GM12878 (cell line): ENCODE measurements around the gene NOC4L. TPM values are rescaled to one million over a fixed set of nuclear protein-coding genes. Genes with fewer than 3 reads are reported as not detected.

Source experiments
- ATAC-seq: fragments of 200-7000 bp; cut with Tn5 transposase; 3 replicates; pipeline ENCODE4 v1.9.1; 2020; ENCODE audit warnings: mild to moderate bottlenecking, moderate library complexity
- BruUV-seq: library from RNA; stranded (reverse); fragments of 400-500 nt; replicated peaks from 2 replicates; lab custom pipeline; 2021; lab: Mats Ljungman, UMichigan
- CTCF ChIA-PET: fragments of 300-600 bp; sonication (Branson Sonifier 250); formaldehyde crosslinking; extraction: SDS; loops from one replicate; lab custom pipeline; 2021; ENCODE audit warnings: inconsistent platforms; lab: Yijun Ruan, JAX
- POLR2A ChIA-PET: fragments of 350-600 bp; formaldehyde crosslinking; extraction: SDS; loops from one replicate; lab custom pipeline; 2021; ENCODE audit warnings: inconsistent platforms; lab: Charles Lee
- RAD21 ChIA-PET: fragments of 300-600 bp; sonication (Branson Sonifier 250); formaldehyde crosslinking; loops from one replicate; lab custom pipeline; 2023; ENCODE audit warnings: antibody characterized with exemption; ENCODE audit not compliant: unreplicated experiment; lab: Charles Lee
- SMC1A ChIA-PET: fragments of 300-600 bp; sonication (Branson Sonifier 250); formaldehyde crosslinking; loops from one replicate; lab custom pipeline; 2023; ENCODE audit not compliant: unreplicated experiment, uncharacterized antibody; lab: Charles Lee
- DNase-seq: peaks from one replicate; pipeline ENCODE4 v3.0.0-alpha.2; 2011; ENCODE audit warnings: low read depth, low spot score
- FAIRE-seq: peaks from 3 replicates; lab custom pipeline; 2011; peaks lifted over from hg19 to GRCh38; lab: Jason Lieb, UNC
- H2AFZ ChIP-seq: 2 replicates; pipeline ENCODE4 v1.6.0; 2011; ENCODE audit warnings: low read depth, low read length, control low read depth; ENCODE audit not compliant: control insufficient read depth
- H3K27ac ChIP-seq: 2 replicates; pipeline ENCODE4 v1.5.1; 2011; ENCODE audit warnings: control low read depth; ENCODE audit not compliant: control insufficient read depth, insufficient read depth
- H3K27me3 ChIP-seq, 2 experiments: replicated peaks in 1 of 2; 2 replicates each; pipeline versions ENCODE4 v1.6.0 to v1.6.1; 2011; ENCODE audit warnings: low read length in 1 of 2; ENCODE audit not compliant: control insufficient read depth in 2 of 2, insufficient read depth in 2 of 2
- H3K36me3 ChIP-seq, 2 experiments: 2 replicates each; pipeline ENCODE4 v1.5.1; 2011; ENCODE audit warnings: low read length in 1 of 2; ENCODE audit not compliant: control insufficient read depth in 2 of 2, insufficient read depth in 2 of 2
- H3K4me1 ChIP-seq: 2 replicates; pipeline ENCODE4 v1.6.1; 2011; ENCODE audit warnings: mild to moderate bottlenecking, low read length, moderate library complexity, mixed read lengths; ENCODE audit not compliant: control insufficient read depth, insufficient read depth
- H3K4me2 ChIP-seq: 2 replicates; pipeline ENCODE4 v1.6.0; 2011; ENCODE audit warnings: control low read depth; ENCODE audit not compliant: control insufficient read depth, insufficient read depth
- H3K4me3 ChIP-seq: fragments of 200-600 bp; sonication (generic); 2 replicates; pipeline ENCODE4 v1.5.1; 2016
- H3K79me2 ChIP-seq: 2 replicates; pipeline ENCODE4 v1.6.0; 2011; ENCODE audit warnings: low read length; ENCODE audit not compliant: control insufficient read depth, insufficient read depth
- H3K9ac ChIP-seq: 2 replicates; pipeline ENCODE4 v1.8.0; 2011; ENCODE audit warnings: low read length, control low read depth, mixed read lengths; ENCODE audit not compliant: control insufficient read depth, insufficient read depth
- H3K9me3 ChIP-seq: replicated peaks from 3 replicates; pipeline ENCODE4 v1.5.1; 2011; ENCODE audit warnings: mild to moderate bottlenecking, low read length; ENCODE audit not compliant: control insufficient read depth, insufficient read depth
- H4K20me1 ChIP-seq: 2 replicates; pipeline ENCODE4 v1.6.0; 2011; ENCODE audit not compliant: control insufficient read depth, insufficient read depth
- ASH2L ChIP-seq: fragments of 300-600, 200-600 bp; sonication (generic); IDR thresholded peaks from 2 replicates; pipeline ENCODE4 v1.6.1; 2017; ENCODE audit warnings: low read depth, mild to moderate bottlenecking, borderline replicate concordance
- BACH1 ChIP-seq: fragments of 450-650 bp; IDR thresholded peaks from 2 replicates; pipeline ENCODE4 v1.6.1; 2017; ENCODE audit warnings: mild to moderate bottlenecking, borderline replicate concordance
- BCLAF1 ChIP-seq: fragments of 450-650 bp; IDR thresholded peaks from 2 replicates; pipeline ENCODE4 v1.6.1; 2017; ENCODE audit warnings: antibody characterized with exemption, mild to moderate bottlenecking, moderate library complexity
- CBFB ChIP-seq: IDR thresholded peaks from 2 replicates; pipeline ENCODE4 v1.6.1; 2016; ENCODE audit warnings: antibody characterized with exemption, low read depth
- ETV6 ChIP-seq, 2 experiments: fragments of 450-650 bp in 1 of 2; IDR thresholded peaks in 1 of 2; conservative IDR thresholded peaks in 1 of 2; 2 replicates each; pipeline ENCODE4 v1.6.1; 2014; ENCODE audit warnings: antibody characterized with exemption in 1 of 2, borderline replicate concordance in 1 of 2, low read depth in 1 of 2, mild to moderate bottlenecking in 1 of 2, moderate library complexity in 1 of 2
- IKZF1 ChIP-seq: fragments of 450-650 bp; conservative IDR thresholded peaks from 2 replicates; pipeline ENCODE4 v1.6.1; 2017; ENCODE audit warnings: antibody characterized with exemption, mild to moderate bottlenecking
- IRF4 ChIP-seq: IDR thresholded peaks from 2 replicates; pipeline ENCODE4 v1.6.1; 2011; ENCODE audit warnings: low read depth, low read length
- PAX8 ChIP-seq: fragments of 450-650 bp; IDR thresholded peaks from 2 replicates; pipeline ENCODE4 v1.6.1; 2017; ENCODE audit warnings: mild to moderate bottlenecking, moderate library complexity
- YY1 ChIP-seq: IDR thresholded peaks from 2 replicates; pipeline ENCODE4 v1.6.1; 2011; ENCODE audit warnings: low read depth, mild to moderate bottlenecking, low read length
- WGBS: methylation state at CpG from one replicate; pipeline ENCODE4 v1.1.6; 2016; ENCODE audit warnings: low lambda C conversion rate; ENCODE audit not compliant: insufficient replicate concordance, insufficient coverage; ENCODE audit errors: missing lambda C conversion rate; 5-methylcytosine and 5-hydroxymethylcytosine counted together
- in situ Hi-C: fragments of 300-500 bp; cut with MboI; formaldehyde crosslinking; loops from 9 replicates; pipeline ENCODE4 v1.14.3; 2018; ENCODE audit warnings: mixed read lengths
- intact Hi-C: fragments of 100-400 bp; cut with micrococcal nuclease; formaldehyde crosslinking; loops from one replicate; pipeline ENCODE4 v1.14.2; 2022; ENCODE audit not compliant: unreplicated experiment
- polyA plus RNA-seq, 11 experiments: library from polyadenylated mRNA; depleted of rRNA in 4 of 11; unstranded in 6 of 11; stranded (reverse) in 5 of 11; fragments of >200 nt; fragmentation: Nextera tagmentation in 4 of 11; fragmentation: Illumina TruSeq in 1 of 11; extraction: Ambion mirVana in 4 of 11; extraction: Trizol in 1 of 11; gene quantifications; 1 replicate in 1 of 11; 2 replicates in 10 of 11; pipeline versions ENCODE4 v1.2.1 to v1.2.3, GENCODE V29; 2011 to 2016; ENCODE audit warnings: inconsistent platforms in 2 of 11, missing spikeins in 2 of 11, low read depth in 1 of 11
- total RNA-seq, 4 experiments: library from RNA; depleted of rRNA in 3 of 4; stranded (reverse); fragments of >200 nt in 3 of 4; fragmentation: Illumina TruSeq in 1 of 4; extraction: Trizol in 1 of 4; gene quantifications; 2 replicates each; pipeline versions ENCODE4 v1.2.1 to v1.2.3, GENCODE V29; 2013 to 2021
- TF ChIP-seq, protein P1 (sequence below): fragments of 450-650 bp; IDR thresholded peaks from 2 replicates; pipeline ENCODE4 v1.6.1; 2016; ENCODE audit warnings: mild to moderate bottlenecking
- TF ChIP-seq, protein P2 (sequence below): IDR thresholded peaks from 2 replicates; pipeline ENCODE4 v1.6.1; 2012; ENCODE audit warnings: low read length, inconsistent platforms
- TF ChIP-seq, protein P3 (sequence below): fragments of 450-650 bp; IDR thresholded peaks from 2 replicates; pipeline ENCODE4 v1.6.1; 2018; ENCODE audit warnings: borderline replicate concordance, mild to moderate bottlenecking; ENCODE audit not compliant: partially characterized antibody

NOC4L gene
- total and polyA plus RNA-seq, 10 of the 15 experiments (the other 5 are each of a cell fraction or from before 2014, with no cell fraction given) = 0.72 to 68.2 (median 15.2) TPM

GRCh38 chr12:132158677-132159554 is 14.7 kb downstream of the NOC4L start (continued):
- TF ChIP-seq, protein P1, sequence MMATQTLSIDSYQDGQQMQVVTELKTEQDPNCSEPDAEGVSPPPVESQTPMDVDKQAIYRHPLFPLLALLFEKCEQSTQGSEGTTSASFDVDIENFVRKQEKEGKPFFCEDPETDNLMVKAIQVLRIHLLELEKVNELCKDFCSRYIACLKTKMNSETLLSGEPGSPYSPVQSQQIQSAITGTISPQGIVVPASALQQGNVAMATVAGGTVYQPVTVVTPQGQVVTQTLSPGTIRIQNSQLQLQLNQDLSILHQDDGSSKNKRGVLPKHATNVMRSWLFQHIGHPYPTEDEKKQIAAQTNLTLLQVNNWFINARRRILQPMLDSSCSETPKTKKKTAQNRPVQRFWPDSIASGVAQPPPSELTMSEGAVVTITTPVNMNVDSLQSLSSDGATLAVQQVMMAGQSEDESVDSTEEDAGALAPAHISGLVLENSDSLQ = no peak

DNA sequence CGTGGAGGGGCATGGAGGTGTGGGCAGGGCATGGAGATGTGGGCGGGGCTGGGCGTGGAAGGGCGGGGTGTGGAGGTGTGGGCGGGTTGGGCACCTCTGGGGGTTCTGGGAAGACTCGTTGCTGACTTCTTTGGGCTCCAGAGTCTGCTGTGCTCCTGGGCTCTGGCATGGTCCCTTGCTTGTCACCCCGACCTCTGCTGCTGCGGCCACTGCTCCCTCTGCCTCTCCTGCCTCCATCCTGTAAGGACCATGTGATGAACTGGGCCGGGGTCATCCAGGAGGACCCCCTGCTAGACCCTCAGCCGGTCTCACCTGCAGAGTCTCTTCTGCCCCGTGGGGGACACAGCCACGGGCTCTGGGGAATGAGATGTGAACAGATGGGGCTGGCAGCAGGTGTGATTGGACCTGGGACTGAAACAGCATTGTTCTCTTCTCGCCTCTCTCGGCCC is 15.3 kb downstream of the NOC4L start:
- ATAC-seq = no peak
- no peaks in the 10 kb centered on the region for H3K4me1 ChIP-seq
- no peaks in the 10 kb centered on the region for H3K79me2 ChIP-seq
- TF ChIP-seq YY1 = no peak
- TF ChIP-seq CBFB = no peak
- TF ChIP-seq, protein P2, sequence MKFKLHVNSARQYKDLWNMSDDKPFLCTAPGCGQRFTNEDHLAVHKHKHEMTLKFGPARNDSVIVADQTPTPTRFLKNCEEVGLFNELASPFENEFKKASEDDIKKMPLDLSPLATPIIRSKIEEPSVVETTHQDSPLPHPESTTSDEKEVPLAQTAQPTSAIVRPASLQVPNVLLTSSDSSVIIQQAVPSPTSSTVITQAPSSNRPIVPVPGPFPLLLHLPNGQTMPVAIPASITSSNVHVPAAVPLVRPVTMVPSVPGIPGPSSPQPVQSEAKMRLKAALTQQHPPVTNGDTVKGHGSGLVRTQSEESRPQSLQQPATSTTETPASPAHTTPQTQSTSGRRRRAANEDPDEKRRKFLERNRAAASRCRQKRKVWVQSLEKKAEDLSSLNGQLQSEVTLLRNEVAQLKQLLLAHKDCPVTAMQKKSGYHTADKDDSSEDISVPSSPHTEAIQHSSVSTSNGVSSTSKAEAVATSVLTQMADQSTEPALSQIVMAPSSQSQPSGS = no peak
- no peak for TF ChIP-seq ASH2L
- TF ChIP-seq IRF4 = no peak
- TF ChIP-seq ETV6 (conservative IDR thresholded peaks at IDR 0.05 in 1 of 2, IDR thresholded peaks at IDR 0.05 in 1 of 2; ENCODE audit: borderline replicate concordance in 1 of 2, low read depth in 1 of 2) = no peak
- TF ChIP-seq BCLAF1 = no peak
- no peak for TF ChIP-seq IKZF1
- TF ChIP-seq, protein P3, sequence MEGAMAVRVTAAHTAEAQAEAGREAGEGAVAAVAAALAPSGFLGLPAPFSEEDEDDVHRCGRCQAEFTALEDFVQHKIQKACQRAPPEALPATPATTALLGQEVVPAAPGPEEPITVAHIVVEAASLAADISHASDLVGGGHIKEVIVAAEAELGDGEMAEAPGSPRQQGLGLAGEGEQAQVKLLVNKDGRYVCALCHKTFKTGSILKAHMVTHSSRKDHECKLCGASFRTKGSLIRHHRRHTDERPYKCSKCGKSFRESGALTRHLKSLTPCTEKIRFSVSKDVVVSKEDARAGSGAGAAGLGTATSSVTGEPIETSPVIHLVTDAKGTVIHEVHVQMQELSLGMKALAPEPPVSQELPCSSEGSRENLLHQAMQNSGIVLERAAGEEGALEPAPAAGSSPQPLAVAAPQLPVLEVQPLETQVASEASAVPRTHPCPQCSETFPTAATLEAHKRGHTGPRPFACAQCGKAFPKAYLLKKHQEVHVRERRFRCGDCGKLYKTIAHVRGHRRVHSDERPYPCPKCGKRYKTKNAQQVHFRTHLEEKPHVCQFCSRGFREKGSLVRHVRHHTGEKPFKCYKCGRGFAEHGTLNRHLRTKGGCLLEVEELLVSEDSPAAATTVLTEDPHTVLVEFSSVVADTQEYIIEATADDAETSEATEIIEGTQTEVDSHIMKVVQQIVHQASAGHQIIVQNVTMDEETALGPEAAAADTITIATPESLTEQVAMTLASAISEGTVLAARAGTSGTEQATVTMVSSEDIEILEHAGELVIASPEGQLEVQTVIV = no peak
- no peak for TF ChIP-seq BACH1
- no peak for TF ChIP-seq PAX8
- TF ChIP-seq, all 136 proteins: peak for 0
- WGBS = 88% methylated on average over 6 of the region's 14 CpGs
- H3K9ac ChIP-seq = no peak overlapping the region
- no peak overlapping the region for H3K27ac ChIP-seq
- no peak for DNase-seq
- H3K9me3 ChIP-seq = peaks cover 8% of the 10 kb centered on the region
- ChIA-PET POLR2A (no interaction called here), CTCF (no interaction called here), SMC1A (no interaction called here), RAD21 (no interaction called here)
- FAIRE-seq = no peak
- in situ Hi-C loops (no loop called here), intact Hi-C loops (no loop called here)
- H3K36me3 ChIP-seq = peaks cover 3 to 7% of the 10 kb centered on the region in 2 experiments
- no peak overlapping the region for H3K4me3 ChIP-seq
- H2AFZ ChIP-seq = no peak overlapping the region
- H3K4me2 ChIP-seq = no peak overlapping the region
- BruUV-seq = no TSS peak
- no peaks in the 10 kb centered on the region for H4K20me1 ChIP-seq
- no peaks in the 10 kb centered on the region for H3K27me3 ChIP-seq
